ENCODE data around the gene PCDH15. TPM values are rescaled to one million over a fixed set of nuclear protein-coding genes. Genes with fewer than 3 reads are reported as not detected.

Gene PCDH15
- total and polyA plus RNA-seq, 2 of the 4 experiments (the other 2 are of a cell fraction), result not detected

DNA sequence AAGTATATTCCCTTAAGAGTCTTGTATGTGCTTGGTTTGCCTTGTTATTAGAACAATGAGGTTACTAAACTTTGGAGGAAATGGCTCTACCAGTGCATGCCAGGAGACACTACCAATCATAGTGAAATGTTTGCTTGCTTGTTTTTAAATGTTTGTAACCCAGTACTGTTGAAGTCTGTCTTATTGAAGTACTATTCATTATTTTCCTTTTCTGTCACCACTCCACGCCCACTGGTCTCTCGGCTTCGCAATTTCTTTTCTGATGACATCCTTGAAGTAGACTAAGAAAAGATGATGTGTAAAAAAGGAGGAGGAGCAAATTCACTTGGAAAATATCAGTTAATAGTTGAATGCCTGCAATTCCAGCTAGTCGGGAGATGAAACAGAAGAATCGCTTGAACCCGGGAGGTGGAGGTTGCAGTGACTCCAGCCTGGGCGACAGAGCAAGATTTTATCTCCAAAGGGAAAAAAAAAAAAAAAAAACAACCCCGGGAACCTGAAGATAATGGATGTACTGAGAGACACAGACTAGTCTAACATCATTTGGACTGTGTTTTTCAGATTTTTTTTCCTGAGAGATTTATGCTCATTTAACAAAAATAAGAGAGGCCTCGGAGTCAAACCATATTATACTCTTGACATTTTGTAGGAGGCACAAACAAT lies 959.4 kb downstream of the PCDH15 start:
- Histone ChIP-seq H3K27ac (ENCODE audit: insufficient read depth, low read length) (no peak overlapping the region), H3K18ac (ENCODE audit: low read depth, low read length) (no peak overlapping the region), H2BK15ac (ENCODE audit: low read depth, low read length) (no peak overlapping the region), H2BK5ac (ENCODE audit: low read depth, low read length, poor library complexity, severe bottlenecking) (no peak overlapping the region), H3K79me1 (ENCODE audit: low read depth in 1 of 2, low read length in 2 of 2) (no peaks in the 10 kb centered on the region), H3K4me3 (ENCODE audit: insufficient read depth, low read depth, low read length) (no peak overlapping the region), H3K14ac (replicated peaks; ENCODE audit: low read depth, low read length) (no peak overlapping the region), H2AFZ (replicated peaks; ENCODE audit: low read length, poor library complexity) (no peak overlapping the region), H3K9ac (ENCODE audit: low read depth, low read length) (no peak overlapping the region), H3K9me3 (ENCODE audit: control insufficient read depth, insufficient read depth, low read length) (no peaks in the 10 kb centered on the region), H3K36me3 (ENCODE audit: control insufficient read depth, insufficient read depth, low read length) (no peaks in the 10 kb centered on the region), H2AK5ac (ENCODE audit: low read depth, low read length) (no peak overlapping the region), H4K8ac (ENCODE audit: low read depth in 2 of 2, low read length in 2 of 2) (no peak overlapping the region), H4K91ac (ENCODE audit: insufficient read depth, low read depth, low read length) (no peak overlapping the region), H3K23ac (ENCODE audit: low read depth, low read length) (no peak overlapping the region), H3K4me2 (ENCODE audit: low read depth, low read length) (no peak overlapping the region), H2AK9ac (replicated peaks; ENCODE audit: low read depth, low read length, poor library complexity) (no peak overlapping the region), H2BK20ac (ENCODE audit: low read depth, low read length) (no peak overlapping the region), H2BK120ac (ENCODE audit: low read depth, low read length) (no peak overlapping the region), H3K9me1 (ENCODE audit: insufficient read depth, low read length) (no peaks in the 10 kb centered on the region), H3K56ac (ENCODE audit: extremely low read depth, insufficient read depth, low read length) (no peak overlapping the region), H3K4ac (ENCODE audit: low read depth, low read length) (no peak overlapping the region), H4K20me1 (ENCODE audit: insufficient read depth, low read length) (no peaks in the 10 kb centered on the region), H3K27me3 (ENCODE audit: control insufficient read depth, insufficient read depth, low read length) (no peaks in the 10 kb centered on the region), H3K4me1 (ENCODE audit: control insufficient read depth, insufficient read depth, low read length) (no peaks in the 10 kb centered on the region), H4K5ac (ENCODE audit: low read depth, low read length) (no peak overlapping the region)
- in situ Hi-C loops (cut with MboI; ENCODE audit: low sequenced_read_pairs) (no loop called here), dilution Hi-C loops (cut with HindIII; ENCODE audit: low sequenced_read_pairs, unreplicated experiment) (no loop called here), intact Hi-C loops (cut with micrococcal nuclease) (no loop called here)
- ChIA-PET CTCF (no interaction called here), POLR2A (ENCODE audit: unreplicated experiment) (no interaction called here)
- DNase-seq (no peak), ATAC-seq (ENCODE audit: low read depth) (no peak)
- TF ChIP-seq, protein P1, sequence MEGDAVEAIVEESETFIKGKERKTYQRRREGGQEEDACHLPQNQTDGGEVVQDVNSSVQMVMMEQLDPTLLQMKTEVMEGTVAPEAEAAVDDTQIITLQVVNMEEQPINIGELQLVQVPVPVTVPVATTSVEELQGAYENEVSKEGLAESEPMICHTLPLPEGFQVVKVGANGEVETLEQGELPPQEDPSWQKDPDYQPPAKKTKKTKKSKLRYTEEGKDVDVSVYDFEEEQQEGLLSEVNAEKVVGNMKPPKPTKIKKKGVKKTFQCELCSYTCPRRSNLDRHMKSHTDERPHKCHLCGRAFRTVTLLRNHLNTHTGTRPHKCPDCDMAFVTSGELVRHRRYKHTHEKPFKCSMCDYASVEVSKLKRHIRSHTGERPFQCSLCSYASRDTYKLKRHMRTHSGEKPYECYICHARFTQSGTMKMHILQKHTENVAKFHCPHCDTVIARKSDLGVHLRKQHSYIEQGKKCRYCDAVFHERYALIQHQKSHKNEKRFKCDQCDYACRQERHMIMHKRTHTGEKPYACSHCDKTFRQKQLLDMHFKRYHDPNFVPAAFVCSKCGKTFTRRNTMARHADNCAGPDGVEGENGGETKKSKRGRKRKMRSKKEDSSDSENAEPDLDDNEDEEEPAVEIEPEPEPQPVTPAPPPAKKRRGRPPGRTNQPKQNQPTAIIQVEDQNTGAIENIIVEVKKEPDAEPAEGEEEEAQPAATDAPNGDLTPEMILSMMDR (conservative IDR thresholded peaks at IDR 0.05; ENCODE audit: low read depth, low read length), result no peak
- TF ChIP-seq POLR2A (IDR thresholded peaks at IDR 0.05; ENCODE audit: low read depth, low read length), result no peak
- TF ChIP-seq CEBPB (IDR thresholded peaks at IDR 0.05; ENCODE audit: low read depth, low read length), result no peak
- no peak for TF ChIP-seq RAD21 (IDR thresholded peaks at IDR 0.05; ENCODE audit: low read length)
- TF ChIP-seq MXI1 (IDR thresholded peaks at IDR 0.05; ENCODE audit: borderline replicate concordance, low read depth, low read length), result no peak
- no peak for TF ChIP-seq NFE2L2 (IDR thresholded peaks at IDR 0.05; ENCODE audit: low read depth, low read length)
- TF ChIP-seq RCOR1 (IDR thresholded peaks at IDR 0.05; ENCODE audit: insufficient replicate concordance, low read length), result no peak
- TF ChIP-seq, protein P2, sequence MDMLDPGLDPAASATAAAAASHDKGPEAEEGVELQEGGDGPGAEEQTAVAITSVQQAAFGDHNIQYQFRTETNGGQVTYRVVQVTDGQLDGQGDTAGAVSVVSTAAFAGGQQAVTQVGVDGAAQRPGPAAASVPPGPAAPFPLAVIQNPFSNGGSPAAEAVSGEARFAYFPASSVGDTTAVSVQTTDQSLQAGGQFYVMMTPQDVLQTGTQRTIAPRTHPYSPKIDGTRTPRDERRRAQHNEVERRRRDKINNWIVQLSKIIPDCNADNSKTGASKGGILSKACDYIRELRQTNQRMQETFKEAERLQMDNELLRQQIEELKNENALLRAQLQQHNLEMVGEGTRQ (IDR thresholded peaks at IDR 0.05; ENCODE audit: low read depth, low read length), result no peak
- TF ChIP-seq, protein P3, sequence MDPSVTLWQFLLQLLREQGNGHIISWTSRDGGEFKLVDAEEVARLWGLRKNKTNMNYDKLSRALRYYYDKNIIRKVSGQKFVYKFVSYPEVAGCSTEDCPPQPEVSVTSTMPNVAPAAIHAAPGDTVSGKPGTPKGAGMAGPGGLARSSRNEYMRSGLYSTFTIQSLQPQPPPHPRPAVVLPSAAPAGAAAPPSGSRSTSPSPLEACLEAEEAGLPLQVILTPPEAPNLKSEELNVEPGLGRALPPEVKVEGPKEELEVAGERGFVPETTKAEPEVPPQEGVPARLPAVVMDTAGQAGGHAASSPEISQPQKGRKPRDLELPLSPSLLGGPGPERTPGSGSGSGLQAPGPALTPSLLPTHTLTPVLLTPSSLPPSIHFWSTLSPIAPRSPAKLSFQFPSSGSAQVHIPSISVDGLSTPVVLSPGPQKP (IDR thresholded peaks at IDR 0.05; ENCODE audit: borderline replicate concordance, low read depth, low read length), result no peak
- no peak for TF ChIP-seq CHD1 (IDR thresholded peaks at IDR 0.05; ENCODE audit: low read depth, low read length)
- TF ChIP-seq MAZ (IDR thresholded peaks at IDR 0.05; ENCODE audit: borderline replicate concordance, low read depth, low read length), result no peak
- no peak for TF ChIP-seq SMC3 (IDR thresholded peaks at IDR 0.05; ENCODE audit: low read depth, low read length)
- TF ChIP-seq BHLHE40 (IDR thresholded peaks at IDR 0.05; ENCODE audit: low read depth, low read length), result no peak
- TF ChIP-seq RFX5 (IDR thresholded peaks at IDR 0.05; ENCODE audit: low read depth, low read length), result no peak
- no peak for TF ChIP-seq MAFK (IDR thresholded peaks at IDR 0.05; ENCODE audit: low read depth, low read length)
- no TSS peak for BruUV-seq (replicated peaks)
- 22% methylated on average over 1 of the region's 9 CpGs; no CpG with 5 or more reads in 1 of the 2 experiments for WGBS, 2 experiments (ENCODE audit: extremely low coverage in 2 of 2, insufficient read length in 1 of 2)

Data from IMR-90 (cell line).